ENCODE results near the gene DMD.

DNA sequence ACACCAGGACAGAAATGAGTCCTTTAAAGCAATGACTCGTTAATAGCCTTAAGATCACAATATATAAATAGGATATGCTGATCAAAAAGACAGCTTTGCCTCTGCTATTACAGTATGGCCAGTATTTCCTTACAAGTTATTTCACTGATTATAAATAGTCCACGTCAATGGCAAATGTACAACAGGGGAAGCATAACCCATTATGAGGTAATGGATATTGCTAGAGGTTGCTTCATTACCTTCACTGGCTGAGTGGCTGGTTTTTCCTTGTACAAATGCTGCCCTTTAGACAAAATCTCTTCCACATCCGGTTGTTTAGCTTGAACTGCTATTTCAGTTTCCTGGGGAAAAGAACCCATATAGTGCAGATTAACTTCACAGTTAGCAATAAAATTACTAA lies 1374.9 kb downstream of the DMD start:
- TF ChIP-seq POLR2AphosphoS5 (IDR thresholded peaks at IDR 0.05; ENCODE audit: low read depth, low read length) (no peak), SIN3A (IDR thresholded peaks at IDR 0.05; ENCODE audit: borderline replicate concordance, insufficient read depth, low read length) (no peak)
- TF ChIP-seq, protein P1, sequence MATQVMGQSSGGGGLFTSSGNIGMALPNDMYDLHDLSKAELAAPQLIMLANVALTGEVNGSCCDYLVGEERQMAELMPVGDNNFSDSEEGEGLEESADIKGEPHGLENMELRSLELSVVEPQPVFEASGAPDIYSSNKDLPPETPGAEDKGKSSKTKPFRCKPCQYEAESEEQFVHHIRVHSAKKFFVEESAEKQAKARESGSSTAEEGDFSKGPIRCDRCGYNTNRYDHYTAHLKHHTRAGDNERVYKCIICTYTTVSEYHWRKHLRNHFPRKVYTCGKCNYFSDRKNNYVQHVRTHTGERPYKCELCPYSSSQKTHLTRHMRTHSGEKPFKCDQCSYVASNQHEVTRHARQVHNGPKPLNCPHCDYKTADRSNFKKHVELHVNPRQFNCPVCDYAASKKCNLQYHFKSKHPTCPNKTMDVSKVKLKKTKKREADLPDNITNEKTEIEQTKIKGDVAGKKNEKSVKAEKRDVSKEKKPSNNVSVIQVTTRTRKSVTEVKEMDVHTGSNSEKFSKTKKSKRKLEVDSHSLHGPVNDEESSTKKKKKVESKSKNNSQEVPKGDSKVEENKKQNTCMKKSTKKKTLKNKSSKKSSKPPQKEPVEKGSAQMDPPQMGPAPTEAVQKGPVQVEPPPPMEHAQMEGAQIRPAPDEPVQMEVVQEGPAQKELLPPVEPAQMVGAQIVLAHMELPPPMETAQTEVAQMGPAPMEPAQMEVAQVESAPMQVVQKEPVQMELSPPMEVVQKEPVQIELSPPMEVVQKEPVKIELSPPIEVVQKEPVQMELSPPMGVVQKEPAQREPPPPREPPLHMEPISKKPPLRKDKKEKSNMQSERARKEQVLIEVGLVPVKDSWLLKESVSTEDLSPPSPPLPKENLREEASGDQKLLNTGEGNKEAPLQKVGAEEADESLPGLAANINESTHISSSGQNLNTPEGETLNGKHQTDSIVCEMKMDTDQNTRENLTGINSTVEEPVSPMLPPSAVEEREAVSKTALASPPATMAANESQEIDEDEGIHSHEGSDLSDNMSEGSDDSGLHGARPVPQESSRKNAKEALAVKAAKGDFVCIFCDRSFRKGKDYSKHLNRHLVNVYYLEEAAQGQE (IDR thresholded peaks at IDR 0.05; ENCODE audit: insufficient read depth in 1 of 2, low read depth in 2 of 2, low read length in 2 of 2) = no peak
